LNCaP clone FGC (cell line): ENCODE results near the gene ATG14.
A peak's percentile ranks its signal among the peaks of the same experiment; 100 is the strongest.

Experiments used
- DNase-seq: peaks from one replicate; pipeline ENCODE4 v3.0.0-alpha.2; 2011; ENCODE audit warnings: low read depth
- H3K4me3 ChIP-seq: 2 replicates; pipeline ENCODE4 v1.5.1; 2011; ENCODE audit warnings: mild to moderate bottlenecking, low read depth, low read length, control low read depth
- CTCF ChIP-seq: IDR thresholded peaks from 2 replicates; pipeline ENCODE4 v1.5.1; 2012; ENCODE audit warnings: mild to moderate bottlenecking; ENCODE audit not compliant: control insufficient read depth, insufficient read depth; ENCODE audit errors: extremely low read depth

Gene ATG14

GRCh38 chr14:55446127-55446736 lies 34.6 kb upstream of the ATG14 start:
- DNase-seq: peak; percentile 41
- no peak overlapping the region for H3K4me3 ChIP-seq
- TF ChIP-seq CTCF: peak; percentile 71

- TF ChIP-seq CTCF: no peak
- no peak overlapping the region for H3K4me3 ChIP-seq
Measured at GRCh38 chr14:55441286-55441685, 29.7 kb upstream of the ATG14 start.

GRCh38 chr14:55440385-55440784 lies 28.8 kb upstream of the ATG14 start, which contains the start of gene TBPL2:
Gene TBPL2 (minus strand): TSS chr14:55440616. CDS start chr14:55440449, 167 bp downstream.
- no peak for DNase-seq
- no peak within 1 kb of the TSS for H3K4me3 ChIP-seq

More at GRCh38 chr14:55441286-55441685, 29.7 kb upstream of the ATG14 start:
- no peak for DNase-seq

GRCh38 chr14:55438066-55438683 lies 26.5 kb upstream of the ATG14 start:
- peak; percentile 79 for TF ChIP-seq CTCF
- peak; percentile 35 for DNase-seq
- H3K4me3 ChIP-seq: no peak overlapping the region

More at GRCh38 chr14:55440385-55440784, 28.8 kb upstream of the ATG14 start, which contains the start of gene TBPL2:
- no peak for TF ChIP-seq CTCF

GRCh38 chr14:55436931-55437330 lies 25.3 kb upstream of the ATG14 start:
- DNase-seq: no peak
- no peak for TF ChIP-seq CTCF
- H3K4me3 ChIP-seq: no peak overlapping the region

- no peak for DNase-seq
- no peak overlapping the region for H3K4me3 ChIP-seq
- TF ChIP-seq CTCF: no peak
Measured at GRCh38 chr14:55436519-55436918, 24.9 kb upstream of the ATG14 start.
